IMR-90 (cell line): ENCODE results near the gene BCDIN3D. TPM values are rescaled to one million over a fixed set of nuclear protein-coding genes. Genes with fewer than 3 reads are reported as not detected.

Experiments used
- ATAC-seq: fragments of 200-7000 bp; cut with Tn5 transposase; 2 replicates; pipeline ENCODE4 v1.9.1; 2020; ENCODE audit warnings: low read depth, mild to moderate bottlenecking, moderate library complexity
- BruUV-seq: library from RNA; stranded (reverse); fragments of 400-500 nt; replicated peaks from 2 replicates; lab custom pipeline; 2021; lab: Mats Ljungman, UMichigan
- CTCF ChIA-PET: fragments of 300-600 bp; formaldehyde crosslinking; extraction: SDS; loops from one replicate; lab custom pipeline; 2021; ENCODE audit warnings: antibody characterized with exemption; lab: Yijun Ruan, JAX
- POLR2A ChIA-PET: fragments of 300-600 bp; sonication (Branson Sonifier 250); formaldehyde crosslinking; loops from one replicate; lab custom pipeline; 2022; ENCODE audit warnings: antibody characterized with exemption; ENCODE audit not compliant: unreplicated experiment; lab: Charles Lee
- DNase-seq: peaks from one replicate; pipeline ENCODE4 v3.0.0; 2013
- H2AFZ ChIP-seq: replicated peaks from 2 replicates; pipeline ENCODE3; 2013; ENCODE audit warnings: low read length, mild to moderate bottlenecking; ENCODE audit not compliant: poor library complexity
- H2AK5ac ChIP-seq: 2 replicates; pipeline ENCODE4 v1.6.1; 2013; ENCODE audit warnings: low read depth, low read length, inconsistent platforms
- H2AK9ac ChIP-seq: replicated peaks from 2 replicates; pipeline ENCODE3; 2013; ENCODE audit warnings: mild to moderate bottlenecking, low read depth, low read length, moderate library complexity; ENCODE audit not compliant: poor library complexity
- H2BK120ac ChIP-seq: 2 replicates; pipeline ENCODE4 v1.6.1; 2013; ENCODE audit warnings: low read depth, low read length, inconsistent platforms
- H2BK15ac ChIP-seq: 3 replicates; pipeline ENCODE4 v1.6.1; 2013; ENCODE audit warnings: low read depth, low read length, inconsistent platforms
- H2BK20ac ChIP-seq: 2 replicates; pipeline ENCODE4 v1.6.1; 2013; ENCODE audit warnings: low read depth, mild to moderate bottlenecking, inconsistent platforms, low read length, moderate library complexity
- H2BK5ac ChIP-seq: 2 replicates; pipeline ENCODE4 v1.6.1; 2013; ENCODE audit warnings: mild to moderate bottlenecking, low read depth, low read length, inconsistent platforms; ENCODE audit not compliant: poor library complexity, severe bottlenecking
- H3K14ac ChIP-seq: replicated peaks from 2 replicates; pipeline ENCODE4 v1.6.1; 2013; ENCODE audit warnings: low read depth, low read length, inconsistent platforms
- H3K18ac ChIP-seq: 2 replicates; pipeline ENCODE4 v1.6.1; 2013; ENCODE audit warnings: low read depth, low read length, control low read depth
- H3K23ac ChIP-seq: 2 replicates; pipeline ENCODE4 v1.6.1; 2013; ENCODE audit warnings: low read depth, low read length, inconsistent platforms
- H3K27ac ChIP-seq: 2 replicates; pipeline ENCODE4 v1.5.1; 2013; ENCODE audit warnings: mild to moderate bottlenecking, control low read depth, low read length; ENCODE audit not compliant: insufficient read depth
- H3K27me3 ChIP-seq: 2 replicates; pipeline ENCODE4 v1.6.1; 2013; ENCODE audit warnings: low read length; ENCODE audit not compliant: control insufficient read depth, insufficient read depth
- H3K36me3 ChIP-seq: 2 replicates; pipeline ENCODE4 v1.6.1; 2013; ENCODE audit warnings: low read length, mixed read lengths; ENCODE audit not compliant: control insufficient read depth, insufficient read depth
- H3K4ac ChIP-seq: 2 replicates; pipeline ENCODE4 v1.6.1; 2013; ENCODE audit warnings: low read depth, low read length, inconsistent platforms
- H3K4me1 ChIP-seq: 2 replicates; pipeline ENCODE4 v1.6.1; 2013; ENCODE audit warnings: low read length, mixed read lengths; ENCODE audit not compliant: control insufficient read depth, insufficient read depth
- H3K4me2 ChIP-seq: 2 replicates; pipeline ENCODE4 v1.6.1; 2013; ENCODE audit warnings: low read depth, mild to moderate bottlenecking, control low read depth, low read length, moderate library complexity
- H3K4me3 ChIP-seq: 2 replicates; pipeline ENCODE4 v1.5.1; 2013; ENCODE audit warnings: low read depth, mild to moderate bottlenecking, control low read depth, low read length, moderate library complexity; ENCODE audit not compliant: insufficient read depth
- H3K56ac ChIP-seq: 2 replicates; pipeline ENCODE4 v1.6.1; 2013; ENCODE audit warnings: low read length, inconsistent platforms; ENCODE audit not compliant: insufficient read depth; ENCODE audit errors: extremely low read depth
- H3K79me1 ChIP-seq, 2 experiments: 2 replicates each; pipeline ENCODE4 v1.6.1; 2013; ENCODE audit warnings: low read length in 2 of 2, inconsistent platforms in 1 of 2, low read depth in 1 of 2
- H3K9ac ChIP-seq: 2 replicates; pipeline ENCODE4 v1.6.1; 2013; ENCODE audit warnings: low read depth, low read length, control low read depth
- H3K9me1 ChIP-seq: 2 replicates; pipeline ENCODE4 v1.6.1; 2013; ENCODE audit warnings: low read length, inconsistent platforms; ENCODE audit not compliant: insufficient read depth
- H3K9me3 ChIP-seq: 2 replicates; pipeline ENCODE4 v1.6.1; 2013; ENCODE audit warnings: low read length; ENCODE audit not compliant: control insufficient read depth, insufficient read depth
- H4K20me1 ChIP-seq: 2 replicates; pipeline ENCODE4 v1.6.1; 2013; ENCODE audit warnings: low read length, inconsistent platforms; ENCODE audit not compliant: insufficient read depth
- H4K5ac ChIP-seq: 2 replicates; pipeline ENCODE4 v1.6.1; 2013; ENCODE audit warnings: mild to moderate bottlenecking, low read depth, low read length, control low read depth
- H4K8ac ChIP-seq, 2 experiments: 2 replicates each; pipeline ENCODE4 v1.6.1; 2013; ENCODE audit warnings: low read depth in 2 of 2, low read length in 2 of 2, control low read depth in 1 of 2, inconsistent platforms in 1 of 2
- H4K91ac ChIP-seq: 2 replicates; pipeline ENCODE4 v1.6.1; 2013; ENCODE audit warnings: low read depth, low read length, inconsistent platforms; ENCODE audit not compliant: insufficient read depth
- CTCF ChIP-seq: conservative IDR thresholded peaks from 2 replicates; pipeline ENCODE4 v1.5.1; 2012; ENCODE audit warnings: mild to moderate bottlenecking, low read depth, low read length, improper control_type of control experiment
- ELK1 ChIP-seq: fragments of 150-350 bp; IDR thresholded peaks from 2 replicates; pipeline ENCODE4 v1.6.1; 2016; ENCODE audit warnings: low read depth, mild to moderate bottlenecking, low read length, moderate library complexity, borderline replicate concordance
- FOS ChIP-seq: fragments of 150-350 bp; IDR thresholded peaks from 2 replicates; pipeline ENCODE4 v1.6.1; 2016; ENCODE audit warnings: low read depth, low read length
- MXI1 ChIP-seq: IDR thresholded peaks from 2 replicates; pipeline ENCODE4 v1.6.1; 2012; ENCODE audit warnings: low read depth, mild to moderate bottlenecking, low read length, moderate library complexity, borderline replicate concordance
- POLR2A ChIP-seq: IDR thresholded peaks from 2 replicates; pipeline ENCODE4 v1.6.1; 2012; ENCODE audit warnings: mild to moderate bottlenecking, low read depth, low read length
- RFX5 ChIP-seq: IDR thresholded peaks from 2 replicates; pipeline ENCODE4 v1.8.0; 2012; ENCODE audit warnings: low read depth, mild to moderate bottlenecking, low read length, moderate library complexity
- SMC3 ChIP-seq: fragments of 150-350 bp; IDR thresholded peaks from 2 replicates; pipeline ENCODE4 v1.6.1; 2016; ENCODE audit warnings: low read depth, mild to moderate bottlenecking, antibody characterized with exemption, low read length, moderate library complexity
- USF2 ChIP-seq: fragments of 150-350 bp; IDR thresholded peaks from 2 replicates; pipeline ENCODE4 v1.6.1; 2017; ENCODE audit warnings: mild to moderate bottlenecking, antibody characterized with exemption, low read length, low read depth
- WGBS, 2 experiments: methylation state at CpG; one replicate each; pipeline versions ENCODE4 v1.1.5 to v1.1.7; 2013; ENCODE audit warnings: missing lambda C conversion rate in 2 of 2; ENCODE audit not compliant: insufficient read length in 1 of 2; ENCODE audit errors: extremely low coverage in 2 of 2; 5-methylcytosine and 5-hydroxymethylcytosine counted together
- dilution Hi-C: fragments of 300-500 bp; cut with HindIII; formaldehyde crosslinking; loops from one replicate; pipeline ENCODE4 v1.14.3; 2018; ENCODE audit warnings: low sequenced_read_pairs; ENCODE audit not compliant: unreplicated experiment
- in situ Hi-C: fragments of 300-500 bp; cut with MboI; formaldehyde crosslinking; loops from 3 replicates; pipeline ENCODE4 v1.14.3; 2019; ENCODE audit warnings: low sequenced_read_pairs, inconsistent platforms, mixed read lengths
- intact Hi-C: fragments of 100-400 bp; cut with micrococcal nuclease; formaldehyde crosslinking; loops from 2 replicates; pipeline ENCODE4 v1.10.0; 2022
- polyA plus RNA-seq, 3 experiments: library from polyadenylated mRNA; depleted of rRNA; stranded (reverse); fragments of >200 nt; gene quantifications; 2 replicates each; pipeline ENCODE4 v1.2.3, GENCODE V29; 2012; ENCODE audit warnings: low replicate concordance in 1 of 3
- total RNA-seq: library from RNA; depleted of rRNA; stranded (reverse); fragments of >200 nt; gene quantifications from 2 replicates; pipeline ENCODE4 v1.2.3, GENCODE V29; 2012

The BCDIN3D gene
- total and polyA plus RNA-seq, 2 of the 4 experiments (the other 2 are of a cell fraction) = 2.3 TPM

GRCh38 chr12:49887091-49887490 lies 44.2 kb upstream of the BCDIN3D start:
- BruUV-seq = no TSS peak
- Histone ChIP-seq H3K4me3 (no peak overlapping the region), H3K79me1 (no peaks in the 10 kb centered on the region), H3K9ac (no peak overlapping the region), H2BK15ac (no peak overlapping the region), H3K9me3 (no peaks in the 10 kb centered on the region), H4K91ac (no peak overlapping the region), H4K5ac (no peak overlapping the region), H2AFZ (no peak overlapping the region), H3K14ac (no peak overlapping the region), H2AK5ac (no peak overlapping the region), H2AK9ac (no peak overlapping the region), H3K4me2 (no peak overlapping the region), H4K8ac (no peak overlapping the region), H3K27ac (no peak overlapping the region), H3K4me1 (no peaks in the 10 kb centered on the region), H3K23ac (no peak overlapping the region), H2BK20ac (no peak overlapping the region), H2BK120ac (no peak overlapping the region), H3K9me1 (no peaks in the 10 kb centered on the region), H3K27me3 (peaks cover 62% of the 10 kb centered on the region), H3K36me3 (no peaks in the 10 kb centered on the region), H3K18ac (no peak overlapping the region), H3K4ac (no peak overlapping the region), H3K56ac (no peak overlapping the region), H2BK5ac (no peak overlapping the region), H4K20me1 (no peaks in the 10 kb centered on the region)
- intact Hi-C loops (no loop called here), dilution Hi-C loops (no loop called here), in situ Hi-C loops (no loop called here)
- 65% methylated on average over 2 of the region's 9 CpGs; no CpG with 5 or more reads in 1 of the 2 experiments for WGBS, 2 experiments
- DNase-seq (no peak), ATAC-seq (no peak)
- no peak for TF ChIP-seq USF2
- TF ChIP-seq POLR2A = no peak
- no peak for TF ChIP-seq FOS
- TF ChIP-seq MXI1 = no peak
- TF ChIP-seq RFX5 = no peak
- TF ChIP-seq CTCF = no peak
- TF ChIP-seq SMC3 = no peak
- no peak for TF ChIP-seq ELK1
- CTCF ChIA-PET = no interaction called here
- POLR2A ChIA-PET = no interaction called here
